Kidney epithelial cell (primary cell): ENCODE measurements around the gene EIF4A3. TPM values are rescaled to one million over a fixed set of nuclear protein-coding genes. Genes with fewer than 3 reads are reported as not detected.
A peak's percentile ranks its signal among the peaks of the same experiment; 100 is the strongest.

Source experiments
- DNase-seq: peaks from one replicate; pipeline ENCODE4 v3.0.0-alpha.2; 2010; ENCODE audit warnings: low read depth
- H3K27me3 ChIP-seq: 2 replicates; pipeline ENCODE4 v1.6.0; 2011; ENCODE audit warnings: low read length; ENCODE audit not compliant: control insufficient read depth, insufficient read depth
- H3K36me3 ChIP-seq: 2 replicates; pipeline ENCODE4 v1.5.1; 2011; ENCODE audit warnings: low read length; ENCODE audit not compliant: control insufficient read depth, insufficient read depth
- H3K4me3 ChIP-seq: 2 replicates; pipeline ENCODE4 v1.5.1; 2011; ENCODE audit warnings: low read depth, mild to moderate bottlenecking, control low read depth, low read length
- CTCF ChIP-seq: IDR thresholded peaks from 2 replicates; pipeline ENCODE4 v1.5.1; 2011; ENCODE audit warnings: mild to moderate bottlenecking, moderate library complexity, low read length, control low read depth, inconsistent platforms; ENCODE audit not compliant: insufficient read depth, poor library complexity, severe bottlenecking
- total RNA-seq: library from RNA; depleted of rRNA; stranded (reverse); fragments of >200 nt; gene quantifications from 2 replicates; pipeline ENCODE4 v1.2.3, GENCODE V29; 2015

The EIF4A3 gene
- total RNA-seq, 1 donor from 2014 or later, result 74.1 TPM

GRCh38 chr17:80113033-80113484, 33.9 kb downstream of the EIF4A3 start:
- DNase-seq, result no peak
- Histone ChIP-seq H3K4me3 (no peak overlapping the region), H3K36me3 (no peaks in the 10 kb centered on the region), H3K27me3 (peaks cover 3% of the 10 kb centered on the region)
- TF ChIP-seq CTCF, result no peak

GRCh38 chr17:80112471-80113032, 34.4 kb downstream of the EIF4A3 start:
- Histone ChIP-seq H3K27me3 (peaks cover 3% of the 10 kb centered on the region), H3K36me3 (no peaks in the 10 kb centered on the region), H3K4me3 (no peak overlapping the region)
- TF ChIP-seq CTCF, result no peak
- DNase-seq, result no peak

DNA sequence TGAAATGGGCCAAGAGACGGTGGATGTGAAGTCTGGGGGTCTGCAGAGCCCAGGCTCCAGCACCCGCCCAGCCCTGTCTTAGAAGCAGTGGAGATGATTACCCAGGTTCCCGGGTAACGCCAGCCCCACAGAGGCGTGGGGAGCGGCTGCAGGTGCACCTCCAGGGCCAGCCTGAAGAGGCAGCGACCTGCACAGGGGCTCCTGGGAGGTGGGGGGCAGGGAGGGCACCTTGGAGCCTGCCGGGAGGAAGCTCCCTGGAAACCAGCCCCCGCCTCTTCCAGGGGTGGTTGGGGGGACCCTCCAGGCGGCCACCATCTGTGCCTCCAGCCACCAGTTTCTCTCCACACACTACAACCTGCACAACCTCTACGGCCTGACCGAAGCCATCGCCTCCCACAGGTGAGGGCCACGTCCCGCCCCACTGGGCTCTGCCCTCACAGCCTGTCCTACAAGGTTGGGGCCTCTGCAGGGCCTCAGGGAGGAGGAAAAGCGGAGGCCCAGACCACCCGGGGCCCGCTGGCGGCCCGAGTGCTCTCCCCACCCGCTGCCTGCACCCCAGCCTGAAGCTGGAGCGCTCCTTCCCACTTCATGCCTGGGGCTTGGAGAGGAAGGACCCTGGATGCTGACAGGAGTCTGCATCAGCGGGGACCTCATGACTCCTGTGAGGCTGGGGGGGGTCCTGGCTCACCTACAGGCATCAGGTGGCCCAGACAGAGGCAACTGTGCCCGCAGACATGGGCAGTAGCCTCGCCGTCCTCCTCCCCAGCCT, 35.0 kb downstream of the EIF4A3 start:
- TF ChIP-seq CTCF, result peak; percentile 10

DNA sequence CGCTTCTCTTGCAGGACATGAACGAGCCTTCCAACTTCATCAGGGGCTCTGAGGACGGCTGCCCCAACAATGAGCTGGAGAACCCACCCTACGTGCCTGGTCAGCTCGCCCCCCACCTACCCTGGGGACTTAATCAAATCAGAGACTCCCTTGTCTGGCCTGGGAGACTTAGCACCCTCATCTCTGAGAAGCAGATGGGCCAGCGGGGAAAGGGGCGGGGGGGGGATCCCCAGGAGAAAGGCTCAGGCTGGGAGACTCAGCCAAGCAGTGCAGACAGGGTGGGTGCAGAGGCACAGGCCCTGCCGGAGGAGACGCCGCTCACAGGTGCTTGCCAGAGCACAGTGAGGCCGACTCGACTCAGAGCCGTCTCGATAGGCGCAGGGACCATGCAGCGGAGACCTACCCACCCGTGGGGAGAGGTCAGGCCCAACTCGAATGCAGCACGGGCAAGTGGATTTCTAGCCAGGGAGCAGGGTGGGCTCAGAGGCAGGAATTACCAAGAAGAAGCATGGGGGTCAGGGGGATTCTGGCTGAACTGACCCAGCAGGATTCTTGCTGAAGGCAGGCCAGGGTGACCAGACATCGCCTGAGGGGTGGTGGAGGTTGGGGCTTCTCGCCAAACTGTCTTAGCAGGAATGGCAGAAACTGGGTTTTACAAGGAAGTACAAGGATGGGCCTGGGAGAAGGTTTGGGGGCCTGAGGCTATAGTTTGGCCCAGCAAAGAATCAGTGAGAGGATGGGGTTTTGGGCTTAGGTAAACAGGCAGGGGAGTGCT, 35.8 kb downstream of the EIF4A3 start:
- H3K4me3 ChIP-seq, result no peak overlapping the region
- H3K27me3 ChIP-seq, result peaks cover 3% of the 10 kb centered on the region
- DNase-seq, result no peak
- TF ChIP-seq CTCF, result no peak
- no peaks in the 10 kb centered on the region for H3K36me3 ChIP-seq

More for the DNA sequence above, 35.0 kb downstream of the EIF4A3 start:
- no peak overlapping the region for H3K4me3 ChIP-seq
- DNase-seq, result no peak
- peaks cover 3% of the 10 kb centered on the region for H3K27me3 ChIP-seq
- H3K36me3 ChIP-seq, result no peaks in the 10 kb centered on the region

DNA sequence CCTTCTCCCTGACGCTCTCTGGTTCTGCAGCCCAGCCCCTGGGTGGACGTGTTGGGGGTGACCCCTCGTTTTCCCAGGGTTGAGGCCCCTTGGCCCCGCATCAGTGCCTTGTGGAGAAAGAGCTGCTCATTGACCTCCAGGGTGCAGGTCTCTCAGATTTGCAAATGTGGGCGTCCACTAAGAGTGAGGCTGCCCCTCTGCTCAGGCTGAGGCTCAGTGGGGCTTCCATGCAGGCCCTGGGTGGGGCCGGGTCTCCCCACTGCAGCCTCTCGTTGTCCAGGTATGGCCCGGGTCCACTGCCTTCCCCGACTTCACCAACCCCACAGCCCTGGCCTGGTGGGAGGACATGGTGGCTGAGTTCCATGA, 36.5 kb downstream of the EIF4A3 start:
- no peak for DNase-seq
- TF ChIP-seq CTCF, result no peak
- Histone ChIP-seq H3K36me3 (no peaks in the 10 kb centered on the region), H3K4me3 (no peak overlapping the region), H3K27me3 (peaks cover 3% of the 10 kb centered on the region)
